ENCODE measurements around the gene TMEM225B. TPM values are rescaled to one million over a fixed set of nuclear protein-coding genes. Genes with fewer than 3 reads are reported as not detected.

The TMEM225B gene
- total and polyA plus RNA-seq, 4 donors: 0.10 to 0.28 (median 0.17) TPM; not detected in 1

GRCh38 chr7:99594948-99595745, 2.9 kb upstream of the TMEM225B start:
- 80% methylated on average over 7 of the region's 7 CpGs for WGBS
- Histone ChIP-seq H3K4me1 (ENCODE audit: control insufficient read depth in 4 of 4, insufficient read depth in 4 of 4, low read length in 3 of 4) (no peaks in the 10 kb centered on the region), H3K27me3 (ENCODE audit: control insufficient read depth in 4 of 4, insufficient read depth in 4 of 4, low read length in 3 of 4) (no peaks in the 10 kb centered on the region), H3K9ac (ENCODE audit: low read depth in 1 of 2, low read length in 2 of 2) (no peak overlapping the region), H3K36me3 (ENCODE audit: control insufficient read depth in 4 of 4, insufficient read depth in 3 of 4, low read depth in 1 of 4, low read length in 3 of 4) (no peaks in the 10 kb centered on the region), H3K4me3 (ENCODE audit: low read depth in 1 of 3, low read length in 3 of 3) (no peak overlapping the region), H3K27ac (ENCODE audit: low read depth in 1 of 2, low read length in 2 of 2) (no peak overlapping the region), H3K9me3 (ENCODE audit: control insufficient read depth in 4 of 4, low read length in 3 of 4) (no peaks in the 10 kb centered on the region)
- no peak for DNase-seq (ENCODE audit: low spot score)
- TF ChIP-seq, protein P1, sequence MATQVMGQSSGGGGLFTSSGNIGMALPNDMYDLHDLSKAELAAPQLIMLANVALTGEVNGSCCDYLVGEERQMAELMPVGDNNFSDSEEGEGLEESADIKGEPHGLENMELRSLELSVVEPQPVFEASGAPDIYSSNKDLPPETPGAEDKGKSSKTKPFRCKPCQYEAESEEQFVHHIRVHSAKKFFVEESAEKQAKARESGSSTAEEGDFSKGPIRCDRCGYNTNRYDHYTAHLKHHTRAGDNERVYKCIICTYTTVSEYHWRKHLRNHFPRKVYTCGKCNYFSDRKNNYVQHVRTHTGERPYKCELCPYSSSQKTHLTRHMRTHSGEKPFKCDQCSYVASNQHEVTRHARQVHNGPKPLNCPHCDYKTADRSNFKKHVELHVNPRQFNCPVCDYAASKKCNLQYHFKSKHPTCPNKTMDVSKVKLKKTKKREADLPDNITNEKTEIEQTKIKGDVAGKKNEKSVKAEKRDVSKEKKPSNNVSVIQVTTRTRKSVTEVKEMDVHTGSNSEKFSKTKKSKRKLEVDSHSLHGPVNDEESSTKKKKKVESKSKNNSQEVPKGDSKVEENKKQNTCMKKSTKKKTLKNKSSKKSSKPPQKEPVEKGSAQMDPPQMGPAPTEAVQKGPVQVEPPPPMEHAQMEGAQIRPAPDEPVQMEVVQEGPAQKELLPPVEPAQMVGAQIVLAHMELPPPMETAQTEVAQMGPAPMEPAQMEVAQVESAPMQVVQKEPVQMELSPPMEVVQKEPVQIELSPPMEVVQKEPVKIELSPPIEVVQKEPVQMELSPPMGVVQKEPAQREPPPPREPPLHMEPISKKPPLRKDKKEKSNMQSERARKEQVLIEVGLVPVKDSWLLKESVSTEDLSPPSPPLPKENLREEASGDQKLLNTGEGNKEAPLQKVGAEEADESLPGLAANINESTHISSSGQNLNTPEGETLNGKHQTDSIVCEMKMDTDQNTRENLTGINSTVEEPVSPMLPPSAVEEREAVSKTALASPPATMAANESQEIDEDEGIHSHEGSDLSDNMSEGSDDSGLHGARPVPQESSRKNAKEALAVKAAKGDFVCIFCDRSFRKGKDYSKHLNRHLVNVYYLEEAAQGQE (IDR thresholded peaks at IDR 0.05): no peak
- TF ChIP-seq RAD21 (IDR thresholded peaks at IDR 0.05) (no peak), FOXA1 (IDR thresholded peaks at IDR 0.05) (no peak), ATF3 (IDR thresholded peaks at IDR 0.05) (no peak), FOXA2 (IDR thresholded peaks at IDR 0.05) (no peak), GABPA (IDR thresholded peaks at IDR 0.05 in 1 of 2, conservative IDR thresholded peaks at IDR 0.05 in 1 of 2) (no peak), MAX (IDR thresholded peaks at IDR 0.05) (no peak), SP1 (IDR thresholded peaks at IDR 0.05) (no peak), JUND (IDR thresholded peaks at IDR 0.05) (no peak), HNF4G (IDR thresholded peaks at IDR 0.05) (no peak), HNF4A (conservative IDR thresholded peaks at IDR 0.05) (no peak), TAF1 (conservative IDR thresholded peaks at IDR 0.05) (no peak)

- Histone ChIP-seq H3K27me3 (ENCODE audit: control insufficient read depth in 4 of 4, insufficient read depth in 4 of 4, low read length in 3 of 4) (no peaks in the 10 kb centered on the region), H3K27ac (ENCODE audit: low read depth in 1 of 2, low read length in 2 of 2) (no peak overlapping the region), H3K4me3 (ENCODE audit: low read depth in 1 of 3, low read length in 3 of 3) (no peak overlapping the region), H3K4me1 (ENCODE audit: control insufficient read depth in 4 of 4, insufficient read depth in 4 of 4, low read length in 3 of 4) (no peaks in the 10 kb centered on the region), H3K9me3 (ENCODE audit: control insufficient read depth in 4 of 4, low read length in 3 of 4) (no peaks in the 10 kb centered on the region), H3K36me3 (ENCODE audit: control insufficient read depth in 4 of 4, insufficient read depth in 3 of 4, low read depth in 1 of 4, low read length in 3 of 4) (no peaks in the 10 kb centered on the region), H3K9ac (ENCODE audit: low read depth in 1 of 2, low read length in 2 of 2) (no peak overlapping the region)
- WGBS: 90% methylated on average over 1 of the region's 1 CpG
- no peak for DNase-seq (ENCODE audit: low spot score)
- no peak for TF ChIP-seq JUND (IDR thresholded peaks at IDR 0.05)
- TF ChIP-seq ATF3 (IDR thresholded peaks at IDR 0.05): no peak
- no peak for TF ChIP-seq HNF4G (IDR thresholded peaks at IDR 0.05)
- TF ChIP-seq HNF4A (conservative IDR thresholded peaks at IDR 0.05): no peak
- TF ChIP-seq YY1 (IDR thresholded peaks at IDR 0.05): no peak
- TF ChIP-seq, protein P2, sequence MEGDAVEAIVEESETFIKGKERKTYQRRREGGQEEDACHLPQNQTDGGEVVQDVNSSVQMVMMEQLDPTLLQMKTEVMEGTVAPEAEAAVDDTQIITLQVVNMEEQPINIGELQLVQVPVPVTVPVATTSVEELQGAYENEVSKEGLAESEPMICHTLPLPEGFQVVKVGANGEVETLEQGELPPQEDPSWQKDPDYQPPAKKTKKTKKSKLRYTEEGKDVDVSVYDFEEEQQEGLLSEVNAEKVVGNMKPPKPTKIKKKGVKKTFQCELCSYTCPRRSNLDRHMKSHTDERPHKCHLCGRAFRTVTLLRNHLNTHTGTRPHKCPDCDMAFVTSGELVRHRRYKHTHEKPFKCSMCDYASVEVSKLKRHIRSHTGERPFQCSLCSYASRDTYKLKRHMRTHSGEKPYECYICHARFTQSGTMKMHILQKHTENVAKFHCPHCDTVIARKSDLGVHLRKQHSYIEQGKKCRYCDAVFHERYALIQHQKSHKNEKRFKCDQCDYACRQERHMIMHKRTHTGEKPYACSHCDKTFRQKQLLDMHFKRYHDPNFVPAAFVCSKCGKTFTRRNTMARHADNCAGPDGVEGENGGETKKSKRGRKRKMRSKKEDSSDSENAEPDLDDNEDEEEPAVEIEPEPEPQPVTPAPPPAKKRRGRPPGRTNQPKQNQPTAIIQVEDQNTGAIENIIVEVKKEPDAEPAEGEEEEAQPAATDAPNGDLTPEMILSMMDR (IDR thresholded peaks at IDR 0.05; ENCODE audit: low read depth, low read length, missing input control): no peak
Observed at GRCh38 chr7:99596408-99596955, 1.6 kb upstream of the TMEM225B start.
